Mucosa of gallbladder (tissue), 1 donor: Measurements from ENCODE around the gene CFAP299. TPM values are rescaled to one million over a fixed set of nuclear protein-coding genes. Genes with fewer than 3 reads are reported as not detected.

ENCODE experiments used
- DNase-seq: peaks from one replicate; pipeline ENCODE4 v3.0.0-alpha.2; 2020; ENCODE audit warnings: low spot score
- total RNA-seq: library from RNA; stranded (reverse); gene quantifications from one replicate; pipeline ENCODE4 v1.2.1, GENCODE V29; 2021
- donor health status: DM: no; HTN: no; CAD: no.

CFAP299 gene
- total RNA-seq, 1 donor from 2014 or later: not detected

DNA sequence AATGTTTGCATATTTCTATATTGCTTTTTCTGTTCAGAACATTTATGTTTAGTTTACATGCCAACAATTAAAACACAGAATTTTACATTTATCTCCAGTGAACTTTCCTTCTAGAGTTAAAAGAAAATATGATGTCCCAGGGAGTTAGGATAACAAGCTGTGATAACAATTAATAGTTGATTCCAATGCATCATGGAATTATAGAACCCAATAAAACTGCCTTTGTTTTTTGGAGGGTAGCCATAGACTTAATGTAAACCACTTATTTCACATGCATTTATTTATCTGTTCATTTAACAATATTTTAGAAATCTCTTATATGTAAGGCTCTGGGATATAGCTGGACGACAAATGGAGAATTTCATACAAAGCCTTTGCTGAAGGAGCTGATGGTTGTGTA is 180.0 kb downstream of the CFAP299 start:
- no peak for DNase-seq

DNA sequence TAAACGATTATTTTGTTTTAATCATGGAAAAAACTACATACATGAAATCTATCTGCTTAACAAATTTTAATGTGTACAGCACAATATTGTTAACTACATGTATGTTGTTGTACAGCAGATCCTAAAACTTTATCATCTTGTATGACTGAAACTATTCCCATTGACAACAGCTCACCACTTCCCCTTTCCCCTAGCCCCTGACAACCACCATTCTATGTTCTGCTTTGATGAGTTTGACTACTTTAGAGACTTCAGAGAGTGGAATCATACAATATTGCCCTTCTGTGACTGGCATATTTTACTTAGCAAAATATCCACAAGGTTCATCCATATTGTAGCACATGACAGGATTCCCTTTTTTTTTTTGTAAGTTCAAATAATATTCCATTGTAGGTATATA is 185.9 kb downstream of the CFAP299 start:
- no peak for DNase-seq

- no peak for DNase-seq
Observed at GRCh38 chr4:80526697-80527096, 191.2 kb downstream of the CFAP299 start.

GRCh38 chr4:80529026-80529425 is 193.5 kb downstream of the CFAP299 start:
- DNase-seq: no peak

- no peak for DNase-seq
Observed at GRCh38 chr4:80532674-80533333, 197.3 kb downstream of the CFAP299 start.

GRCh38 chr4:80535551-80535950 is 200.0 kb downstream of the CFAP299 start:
- no peak for DNase-seq

DNA sequence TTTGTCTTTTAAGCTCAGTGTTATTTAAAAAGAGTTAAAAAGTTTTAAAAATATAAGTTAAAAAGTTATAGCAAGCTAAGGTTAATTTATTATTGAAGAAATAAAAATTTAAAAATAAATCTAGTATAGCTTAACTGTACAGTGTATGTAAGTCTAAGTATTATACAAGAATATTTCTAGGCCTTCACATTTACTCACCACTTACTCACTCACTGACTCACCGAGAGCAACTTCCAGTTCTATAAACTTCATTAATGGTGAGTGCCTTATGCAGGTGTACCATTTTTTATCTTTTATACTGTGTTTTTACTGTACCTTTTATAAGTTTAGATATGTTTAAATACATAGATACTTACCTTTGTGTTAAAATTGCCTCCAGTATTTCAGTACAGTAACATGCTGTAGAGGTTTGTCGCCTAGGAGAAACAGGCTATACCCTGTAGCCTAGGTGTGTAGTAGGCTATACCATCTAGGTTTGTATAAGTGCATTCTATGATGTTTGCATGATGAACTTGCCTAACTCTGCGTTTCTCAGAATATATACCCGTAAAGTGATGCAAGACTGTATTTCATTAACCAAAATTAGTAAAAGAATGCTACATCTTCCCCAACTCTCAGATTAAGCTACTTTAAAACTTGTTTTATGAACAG is 202.9 kb downstream of the CFAP299 start:
- DNase-seq: no peak

- no peak for DNase-seq
Observed at GRCh38 chr4:80539190-80539589, 203.7 kb downstream of the CFAP299 start.

GRCh38 chr4:80540349-80540748 is 204.8 kb downstream of the CFAP299 start:
- DNase-seq: no peak

DNA sequence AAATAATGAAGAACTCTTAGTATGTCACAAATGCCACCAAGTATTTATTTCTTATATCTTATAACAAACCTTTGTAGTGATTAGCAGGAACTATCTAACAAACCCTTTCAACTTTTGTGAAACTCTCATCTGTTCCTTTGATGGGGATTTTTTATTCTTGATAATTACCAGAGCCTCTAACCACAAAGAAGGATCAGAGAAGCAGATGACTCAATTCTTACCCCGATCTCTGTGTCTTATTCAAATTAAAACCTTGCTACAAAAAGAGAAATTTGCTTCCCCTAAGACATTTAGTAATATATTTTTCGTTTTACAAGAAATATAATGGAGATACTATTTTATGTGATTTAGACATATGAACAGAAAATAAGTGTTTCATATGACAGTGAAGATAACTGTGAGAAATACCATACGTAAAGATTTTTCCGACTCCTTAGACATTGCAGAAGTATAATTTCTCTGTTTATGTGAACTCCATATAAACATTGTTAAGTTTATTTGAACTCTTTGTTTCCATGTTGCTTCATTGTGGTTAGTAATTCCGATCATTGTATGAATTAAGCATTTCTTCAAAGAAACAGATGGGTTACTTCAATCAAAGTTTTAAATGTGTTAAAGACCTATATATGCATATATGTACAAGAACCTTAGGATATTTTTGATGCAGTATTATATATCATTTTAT is 205.4 kb downstream of the CFAP299 start:
- DNase-seq: no peak

- DNase-seq: no peak
Observed at GRCh38 chr4:80542747-80543146, 207.2 kb downstream of the CFAP299 start.

DNA sequence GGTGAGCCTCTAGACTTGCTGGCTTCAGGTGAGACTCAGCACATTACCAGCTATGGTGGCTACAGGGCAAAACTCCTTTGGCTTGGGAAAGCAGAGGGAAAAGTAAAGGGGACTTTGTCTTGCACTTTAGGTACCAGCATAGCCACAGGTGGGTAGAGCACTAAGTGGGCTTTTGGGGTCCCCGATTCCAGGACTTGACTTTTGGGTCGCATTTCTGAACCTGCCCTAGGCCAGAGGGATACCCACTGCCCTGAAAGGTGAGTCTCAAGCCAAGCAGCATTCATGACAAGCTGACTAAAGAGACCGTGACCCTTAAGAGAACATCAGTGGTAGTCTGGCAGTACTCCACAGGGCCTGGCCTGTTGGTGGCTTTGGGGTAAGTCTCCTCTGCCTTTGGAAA is 224.8 kb downstream of the CFAP299 start:
- DNase-seq: no peak

DNA sequence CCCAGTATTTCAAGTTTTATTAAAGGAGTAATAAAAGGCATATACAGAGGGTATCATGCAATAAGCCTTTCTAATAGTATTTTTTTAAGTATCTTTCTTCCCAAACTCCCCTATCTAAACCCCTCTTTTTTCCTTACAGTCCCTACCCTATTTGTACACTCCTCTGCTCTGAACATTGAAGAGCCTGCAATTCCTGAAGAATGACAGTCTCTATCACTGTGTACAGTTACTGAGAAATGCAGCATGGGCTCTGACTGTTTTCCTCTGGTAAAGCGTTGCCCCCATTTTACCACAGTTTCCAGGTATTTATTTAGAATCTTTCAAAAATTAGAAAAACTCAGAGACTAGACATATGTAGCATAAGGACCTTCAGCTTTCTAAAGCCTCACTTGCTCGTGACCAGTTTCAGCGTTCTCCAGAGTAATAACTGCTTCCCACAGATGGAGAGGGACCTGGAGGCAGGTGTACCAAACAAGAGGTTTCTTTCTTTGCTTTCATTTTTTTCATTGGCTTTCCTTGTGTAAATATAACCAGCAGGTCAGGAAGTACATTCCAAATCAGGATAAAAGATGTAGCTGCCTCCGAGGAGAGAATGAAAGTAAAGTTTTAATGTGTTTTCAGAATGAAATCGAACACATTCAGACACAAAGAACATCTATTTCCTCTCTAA is 230.8 kb downstream of the CFAP299 start:
- DNase-seq: no peak

DNA sequence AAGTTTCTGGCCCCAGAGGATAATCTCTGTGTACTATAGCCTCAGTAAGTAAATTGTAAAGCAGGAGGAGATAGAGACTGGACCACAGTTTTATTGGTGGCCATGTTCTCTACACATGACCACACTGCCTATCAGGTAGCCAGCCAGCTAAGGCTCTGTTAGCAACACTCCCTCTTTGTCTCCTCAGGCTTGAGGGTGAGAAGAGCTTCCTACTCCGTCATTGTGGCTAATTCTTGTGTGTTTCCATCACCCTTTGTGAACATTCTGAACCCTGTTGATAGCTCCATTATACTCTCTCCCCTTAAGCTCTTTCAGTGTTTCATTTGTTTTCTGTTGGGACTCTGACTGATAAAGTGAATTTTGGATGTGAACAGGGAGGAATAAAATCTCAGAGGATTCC is 233.4 kb downstream of the CFAP299 start:
- no peak for DNase-seq

GRCh38 chr4:80576796-80577195 is 241.3 kb downstream of the CFAP299 start:
- no peak for DNase-seq

DNA sequence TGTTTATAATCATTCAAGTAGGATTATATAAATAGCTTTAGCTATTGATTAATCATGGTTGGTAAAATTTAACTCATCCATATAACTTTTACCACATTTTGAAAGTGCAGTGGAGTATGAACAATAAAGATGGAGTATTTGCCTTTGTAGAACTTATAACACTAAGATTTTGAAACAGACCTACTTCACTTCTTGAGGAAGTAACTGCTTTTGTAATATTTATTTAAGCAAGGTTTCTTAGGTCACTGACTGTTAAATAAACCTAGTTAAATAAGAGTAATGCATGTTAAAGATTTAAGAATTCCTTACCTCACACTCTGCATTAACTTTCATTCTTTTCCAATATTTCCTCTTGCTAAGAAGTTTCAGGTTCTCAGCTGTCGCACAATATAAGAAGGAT is 242.5 kb downstream of the CFAP299 start:
- no peak for DNase-seq

- DNase-seq: no peak
Observed at GRCh38 chr4:80585542-80585941, 250.0 kb downstream of the CFAP299 start.

- DNase-seq: no peak
Observed at GRCh38 chr4:80586716-80587115, 251.2 kb downstream of the CFAP299 start.

DNA sequence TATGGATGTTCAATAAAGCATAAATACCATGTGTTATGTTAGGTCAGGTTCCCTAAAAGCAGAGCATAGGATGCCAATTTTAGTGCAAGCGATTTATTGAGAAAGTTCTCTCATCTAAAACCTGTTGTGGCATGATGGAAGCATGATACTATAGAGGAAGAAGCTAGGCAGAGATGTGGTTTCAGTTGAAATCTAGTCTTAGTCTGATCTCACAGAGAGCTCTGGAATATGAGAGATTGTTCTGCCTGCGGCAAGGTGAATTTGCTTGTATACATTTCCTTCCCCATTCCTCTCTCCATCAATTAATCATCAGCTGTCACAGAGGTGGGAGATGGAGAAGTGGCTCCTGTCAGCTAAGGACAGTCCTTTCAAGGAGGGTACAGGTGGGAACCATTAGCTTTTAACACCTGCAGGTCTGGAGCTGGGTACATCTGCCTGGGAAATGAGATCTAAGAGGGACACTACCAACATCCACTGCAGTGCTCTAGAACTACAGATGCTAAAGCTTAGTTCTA is 252.4 kb downstream of the CFAP299 start:
- no peak for DNase-seq

DNA sequence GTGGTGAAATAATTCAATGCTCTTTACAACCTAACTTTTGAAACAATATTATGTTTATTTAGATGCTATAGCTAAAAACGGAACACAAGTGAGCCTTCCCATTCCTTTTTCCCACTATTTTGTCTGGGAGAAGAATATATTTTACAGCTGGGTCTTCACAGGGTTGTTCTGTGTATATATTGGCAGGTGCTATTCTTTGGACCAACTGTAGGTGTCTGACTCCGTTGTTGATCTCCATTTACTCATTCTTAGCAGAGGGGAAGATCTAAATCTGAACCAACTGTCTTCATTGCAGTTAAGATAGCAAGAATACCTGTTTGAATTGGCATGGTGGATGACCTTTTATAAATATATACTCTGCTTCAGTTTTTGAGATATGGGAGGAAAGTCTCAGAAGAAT is 257.4 kb downstream of the CFAP299 start:
- DNase-seq: no peak

DNA sequence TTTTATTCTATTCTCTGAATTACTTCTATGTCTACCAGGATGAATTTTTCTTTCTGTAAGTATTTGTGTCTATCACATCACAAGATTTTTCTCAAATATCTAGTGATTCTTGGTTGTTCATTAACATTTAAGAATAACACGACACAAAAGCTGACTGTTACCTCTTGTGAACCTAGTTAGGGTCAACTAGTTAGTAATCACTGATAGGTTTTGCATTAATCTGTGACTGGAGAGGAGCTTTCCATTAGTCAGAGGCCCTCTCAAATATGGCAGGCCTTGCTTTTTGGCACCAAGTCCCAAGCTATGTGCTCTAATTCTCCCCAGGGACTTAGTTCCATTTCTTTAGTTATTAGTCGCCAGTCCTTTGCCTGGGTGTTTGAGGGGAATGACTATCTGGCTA is 259.2 kb downstream of the CFAP299 start:
- DNase-seq: no peak

- DNase-seq: no peak
Observed at GRCh38 chr4:80608281-80608980, 272.9 kb downstream of the CFAP299 start.
